K562 (cell line): Measurements from ENCODE around the gene CLCN6. TPM values are rescaled to one million over a fixed set of nuclear protein-coding genes. Genes with fewer than 3 reads are reported as not detected.
A peak's percentile ranks its signal among the peaks of the same experiment; 100 is the strongest.

Experiments used
- ARID1B ChIP-seq: fragments of 450-650 bp; IDR thresholded peaks from 2 replicates; pipeline ENCODE4 v1.6.1; 2016; ENCODE audit warnings: antibody characterized with exemption, mild to moderate bottlenecking, inconsistent platforms
- BRF2 ChIP-seq: IDR thresholded peaks from 3 replicates; pipeline ENCODE4 v1.6.1; 2011; ENCODE audit warnings: borderline replicate concordance, mild to moderate bottlenecking; ENCODE audit not compliant: insufficient read length, insufficient read depth
- CGGBP1 ChIP-seq: fragments of 250-450 bp; sonication (Bioruptor Pico); IDR thresholded peaks from 2 replicates; pipeline ENCODE4 v1.9.0; 2021; ENCODE audit warnings: mild to moderate bottlenecking
- ESRRB ChIP-seq: fragments of 250-450 bp; sonication (Bioruptor Pico); IDR thresholded peaks from 2 replicates; pipeline ENCODE4 v1.5.0; 2020; ENCODE audit warnings: mild to moderate bottlenecking, moderate library complexity, borderline replicate concordance
- ETS2 ChIP-seq: IDR thresholded peaks from 2 replicates; pipeline ENCODE4 v1.6.1; 2016; ENCODE audit warnings: borderline replicate concordance, missing genetic modification characterization, mild to moderate bottlenecking, moderate library complexity, missing compliant biosample characterization; ENCODE audit not compliant: poor library complexity, severe bottlenecking
- ETV1 ChIP-seq: fragments of 450-650 bp; conservative IDR thresholded peaks from 2 replicates; pipeline ENCODE4 v1.6.1; 2016; ENCODE audit warnings: missing genetic modification characterization, control low read depth, low read depth, missing compliant biosample characterization
- FOXK2 ChIP-seq, 2 experiments: fragments of 450-650 bp; IDR thresholded peaks in 1 of 2; conservative IDR thresholded peaks in 1 of 2; 2 replicates each; pipeline ENCODE4 v1.6.1; 2016; ENCODE audit warnings: low read depth in 2 of 2, mild to moderate bottlenecking in 1 of 2
- HEY1 ChIP-seq: fragments of 250-450 bp; sonication (Bioruptor Pico); IDR thresholded peaks from 2 replicates; pipeline ENCODE4 v1.5.0; 2020; ENCODE audit warnings: mild to moderate bottlenecking, moderate library complexity, borderline replicate concordance
- MYNN ChIP-seq, 2 experiments: sonication (generic); formaldehyde crosslinking in 1 of 2; IDR thresholded peaks; 2 replicates each; pipeline versions ENCODE4 v1.5.0 to v1.6.1; 2016 to 2020; ENCODE audit warnings: antibody characterized with exemption in 1 of 2, missing genetic modification reagents in 1 of 2
- NR1H2 ChIP-seq: sonication (generic); formaldehyde crosslinking; IDR thresholded peaks from 2 replicates; pipeline ENCODE4 v1.4.0; 2020; ENCODE audit warnings: mild to moderate bottlenecking, missing genetic modification reagents
- PRPF4 ChIP-seq: fragments of 200-400 bp; formaldehyde crosslinking; IDR thresholded peaks from one replicate; pipeline ENCODE4 v1.6.1; 2017; ENCODE audit warnings: low read length, low read depth, mild to moderate bottlenecking; ENCODE audit not compliant: insufficient read depth, poor library complexity, severe bottlenecking
- RBM25 ChIP-seq: fragments of 200-400 bp; formaldehyde crosslinking; IDR thresholded peaks from 2 replicates; pipeline ENCODE4 v1.6.1; 2018; ENCODE audit warnings: low read length, low read depth, moderate library complexity; ENCODE audit not compliant: severe bottlenecking
- RCOR1 ChIP-seq, 2 experiments: IDR thresholded peaks; 2 replicates each; pipeline ENCODE4 v1.6.1; 2012; ENCODE audit warnings: low read depth in 2 of 2, low read length in 2 of 2, borderline replicate concordance in 1 of 2, improper control_type of control experiment in 1 of 2
- TAF15 ChIP-seq: fragments of 200-400 bp; formaldehyde crosslinking; IDR thresholded peaks from 2 replicates; pipeline ENCODE4 v1.6.1; 2017; ENCODE audit warnings: mild to moderate bottlenecking, low read depth, low read length, moderate library complexity
- TAF7 ChIP-seq: fragments of 450-650 bp; IDR thresholded peaks from 2 replicates; pipeline ENCODE4 v1.6.1; 2016; ENCODE audit warnings: missing genetic modification characterization, missing compliant biosample characterization
- ZBED1 ChIP-seq: IDR thresholded peaks from 2 replicates; pipeline ENCODE4 v1.6.1; 2014
- ZBTB33 ChIP-seq: sonication (generic); formaldehyde crosslinking; IDR thresholded peaks from 2 replicates; pipeline ENCODE4 v1.8.1; 2023; ENCODE audit warnings: mild to moderate bottlenecking, missing genetic modification reagents
- ZNF518B ChIP-seq: fragments of 250-450 bp; sonication (Bioruptor Pico); IDR thresholded peaks from 2 replicates; pipeline ENCODE4 v1.5.0; 2021; ENCODE audit warnings: mild to moderate bottlenecking, moderate library complexity
- ZSCAN32 ChIP-seq: fragments of 450-650 bp; formaldehyde crosslinking; IDR thresholded peaks from 2 replicates; pipeline ENCODE4 v1.4.0; 2020; ENCODE audit warnings: mild to moderate bottlenecking, moderate library complexity
- polyA plus RNA-seq, 8 experiments: library from polyadenylated mRNA; depleted of rRNA in 4 of 8; stranded (reverse) in 5 of 8; unstranded in 3 of 8; fragments of >200 nt; fragmentation: Nextera tagmentation in 2 of 8; fragmentation: Illumina TruSeq in 1 of 8; extraction: Ambion mirVana in 2 of 8; extraction: Trizol in 1 of 8; gene quantifications; 2 replicates each; pipeline versions ENCODE4 v1.2.1 to v1.2.3, GENCODE V29; 2011 to 2014; ENCODE audit warnings: inconsistent platforms in 1 of 8, missing spikeins in 1 of 8
- total RNA-seq, 7 experiments: library from RNA; depleted of rRNA in 6 of 7; stranded (reverse); fragments of >200 nt in 6 of 7; fragmentation: Illumina TruSeq in 2 of 7; extraction: Trizol in 2 of 7; gene quantifications; 2 replicates each; pipeline versions ENCODE4 v1.2.1 to v1.2.3, GENCODE V29; 2011 to 2021; ENCODE audit warnings: low replicate concordance in 1 of 7

CLCN6 gene
- total and polyA plus RNA-seq, 9 of the 15 experiments (the other 6 are each of a cell fraction or from before 2014, with no cell fraction given) = 2.0 to 21.8 (median 13.6) TPM

GRCh38 chr1:11805422-11806306, at the start of gene CLCN6, which contains the start of gene MTHFR (continued):
- TF ChIP-seq BRF2 (no peak), TAF15 (0 out of 2 replicates have a peak, but pooled peaks have one; percentile 27), ZBTB33 (CRISPR knock-in tag) (peak; percentile 65), ZSCAN32 (CRISPR knock-in tag) (no peak), NR1H2 (CRISPR knock-in tag) (no peak), PRPF4 (no peak), ZNF518B (no peak), RBM25 (no peak), ESRRB (CRISPR knock-in tag) (no peak), ARID1B (no peak), MYNN (IDR thresholded peaks at IDR 0.05) (peak; percentile 17; the same call in 1 of the 2 replicates), MYNN (CRISPR knock-in tag; IDR thresholded peaks at IDR 0.05) (no peak), HEY1 (CRISPR knock-in tag) (no peak), ZBED1 (0 out of 2 replicates have a peak, but pooled peaks have one; percentile 44), CGGBP1 (no peak), ETV1 (tag) (peak; percentile 77; the same call in 1 of the 2 replicates), RCOR1 (IDR thresholded peaks at IDR 0.05; ENCODE audit: borderline replicate concordance in 1 of 2, low read depth in 2 of 2, low read length in 2 of 2) (peak; percentile 19 to 93; a peak in 2 of 4 replicates), TAF7 (tag) (peak; percentile 66), FOXK2 (conservative IDR thresholded peaks at IDR 0.05 in 1 of 2, IDR thresholded peaks at IDR 0.05 in 1 of 2; ENCODE audit: low read depth in 2 of 2) (peak; percentile 88 to 97), ETS2 (tag) (no peak)
